K562 (cell line): ENCODE results near the gene UBE2V1. TPM values are rescaled to one million over a fixed set of nuclear protein-coding genes. Genes with fewer than 3 reads are reported as not detected.

Experiments used
- COPS2 ChIP-seq: fragments of 450-650 bp; conservative IDR thresholded peaks from 2 replicates; pipeline ENCODE4 v1.6.1; 2016; ENCODE audit warnings: mild to moderate bottlenecking, moderate library complexity
- CXXC5 ChIP-seq: fragments of 250-450 bp; sonication (Bioruptor Pico); IDR thresholded peaks from 2 replicates; pipeline ENCODE4 v1.8.0; 2022; ENCODE audit warnings: inconsistent platforms, mild to moderate bottlenecking, moderate library complexity
- GATA2 ChIP-seq: sonication (generic); formaldehyde crosslinking; IDR thresholded peaks from 2 replicates; pipeline ENCODE4 v1.4.0; 2020; ENCODE audit warnings: mild to moderate bottlenecking, missing genetic modification reagents
- GTF2B ChIP-seq: IDR thresholded peaks from 2 replicates; pipeline ENCODE4 v1.6.1; 2011; ENCODE audit not compliant: insufficient read length; ENCODE audit errors: extremely low read depth
- KLF10 ChIP-seq: fragments of 250-450 bp; sonication (Bioruptor Pico); IDR thresholded peaks from 2 replicates; pipeline ENCODE4 v1.6.1; 2021; ENCODE audit warnings: matching md5 sums
- LEF1 ChIP-seq: fragments of 450-650 bp; IDR thresholded peaks from 2 replicates; pipeline ENCODE4 v1.6.1; 2016; ENCODE audit warnings: mild to moderate bottlenecking
- NFIX ChIP-seq: fragments of 250-450 bp; sonication (Bioruptor Pico); IDR thresholded peaks from 2 replicates; pipeline ENCODE4 v1.4.0; 2020; ENCODE audit warnings: low read depth, mild to moderate bottlenecking, moderate library complexity
- PTBP1 ChIP-seq: fragments of 200-400 bp; formaldehyde crosslinking; IDR thresholded peaks from 2 replicates; pipeline ENCODE4 v1.6.1; 2017; ENCODE audit warnings: low read depth, low read length
- RBM22 ChIP-seq: fragments of 200-400 bp; formaldehyde crosslinking; IDR thresholded peaks from 2 replicates; pipeline ENCODE4 v1.6.1; 2018; ENCODE audit warnings: low read length, low read depth; ENCODE audit not compliant: poor library complexity, severe bottlenecking
- TRIM24 ChIP-seq, 2 experiments: fragments of 450-650 bp; IDR thresholded peaks; 2 replicates each; pipeline ENCODE4 v1.6.1; 2016
- ZBTB40 ChIP-seq, 2 experiments: fragments of 450-650 bp in 1 of 2; sonication (generic) in 1 of 2; formaldehyde crosslinking in 1 of 2; IDR thresholded peaks; 2 replicates each; pipeline versions ENCODE4 v1.7.1 to v1.9.0; 2016 to 2022; ENCODE audit warnings: inconsistent platforms in 1 of 2, mild to moderate bottlenecking in 1 of 2, missing genetic modification reagents in 1 of 2
- ZFP1 ChIP-seq: fragments of 450-650 bp; formaldehyde crosslinking; IDR thresholded peaks from 2 replicates; pipeline ENCODE4 v1.4.0; 2020; ENCODE audit warnings: mild to moderate bottlenecking, mixed read lengths
- polyA plus RNA-seq, 8 experiments: library from polyadenylated mRNA; depleted of rRNA in 4 of 8; stranded (reverse) in 5 of 8; unstranded in 3 of 8; fragments of >200 nt; fragmentation: Nextera tagmentation in 2 of 8; fragmentation: Illumina TruSeq in 1 of 8; extraction: Ambion mirVana in 2 of 8; extraction: Trizol in 1 of 8; gene quantifications; 2 replicates each; pipeline versions ENCODE4 v1.2.1 to v1.2.3, GENCODE V29; 2011 to 2014; ENCODE audit warnings: inconsistent platforms in 1 of 8, missing spikeins in 1 of 8
- total RNA-seq, 7 experiments: library from RNA; depleted of rRNA in 6 of 7; stranded (reverse); fragments of >200 nt in 6 of 7; fragmentation: Illumina TruSeq in 2 of 7; extraction: Trizol in 2 of 7; gene quantifications; 2 replicates each; pipeline versions ENCODE4 v1.2.1 to v1.2.3, GENCODE V29; 2011 to 2021; ENCODE audit warnings: low replicate concordance in 1 of 7
- TF ChIP-seq, protein P1 (sequence below), 2 experiments: fragments of 150-350 bp in 1 of 2; IDR thresholded peaks; 2 replicates each; pipeline ENCODE4 v1.6.1; 2012 to 2016; ENCODE audit warnings: low read depth in 2 of 2, low read length in 2 of 2, mild to moderate bottlenecking in 1 of 2, moderate library complexity in 1 of 2

UBE2V1 gene
- total and polyA plus RNA-seq, 9 of the 15 experiments (the other 6 are each of a cell fraction or from before 2014, with no cell fraction given) = 93.0 to 357 (median 119) TPM

DNA sequence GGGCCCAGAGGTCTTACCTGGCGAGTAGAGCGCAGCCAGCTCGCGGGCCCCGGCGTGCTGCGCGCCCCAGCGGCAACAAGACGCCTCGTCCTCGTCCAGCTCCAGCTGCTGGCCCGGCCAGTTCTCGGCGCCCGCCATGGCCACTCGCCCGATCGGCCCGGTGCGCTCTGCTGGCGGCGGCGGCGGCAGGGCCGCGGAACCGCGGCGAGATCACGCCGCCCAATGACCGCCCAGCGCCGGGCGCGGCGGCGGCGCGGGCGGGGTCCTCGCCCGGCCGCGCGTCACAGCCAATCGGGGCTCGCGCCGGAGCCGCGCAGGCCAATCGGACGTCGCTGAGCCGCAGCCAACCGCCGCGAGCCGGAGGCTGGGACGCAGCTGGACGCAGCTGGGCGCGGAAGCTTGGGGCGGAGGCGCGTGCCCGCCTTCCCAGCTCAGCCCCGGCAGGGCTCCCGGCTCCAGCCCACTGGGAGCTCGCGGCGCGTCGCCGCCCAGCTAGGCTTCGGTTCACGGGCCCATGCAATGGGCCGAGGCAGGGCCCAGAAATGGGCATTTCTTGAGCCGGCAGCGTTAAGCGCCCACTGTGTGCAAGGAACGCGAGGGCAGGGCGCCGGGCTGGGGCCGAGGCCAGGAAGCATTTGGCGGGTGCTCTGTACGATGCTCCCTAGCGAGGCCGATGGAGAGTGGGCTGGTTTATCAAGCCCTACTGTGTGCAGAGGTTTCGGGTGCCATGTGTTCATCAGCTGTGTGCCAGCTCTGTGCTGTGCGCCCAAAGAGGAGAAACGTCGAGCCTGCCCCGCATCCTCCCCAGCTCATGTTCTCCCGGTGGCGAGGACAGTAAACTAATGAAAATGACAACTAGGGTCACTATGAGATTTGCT is 40.8 kb upstream of the UBE2V1 start, which contains the start of gene PEDS1 (continued):
- TF ChIP-seq ZBTB40 (IDR thresholded peaks at IDR 0.05) (no peak), ZBTB40 (CRISPR knock-in tag; IDR thresholded peaks at IDR 0.05) (no peak), PTBP1 (no peak), NFIX (CRISPR knock-in tag) (no peak), CXXC5 (CRISPR knock-in tag) (peak; percentile 100), KLF10 (CRISPR knock-in tag) (no peak), GTF2B (no peak), RBM22 (no peak), GATA2 (no peak), COPS2 (no peak), ZFP1 (no peak), TRIM24 (IDR thresholded peaks at IDR 0.05) (no peak), LEF1 (no peak)
- TF ChIP-seq, protein P1, sequence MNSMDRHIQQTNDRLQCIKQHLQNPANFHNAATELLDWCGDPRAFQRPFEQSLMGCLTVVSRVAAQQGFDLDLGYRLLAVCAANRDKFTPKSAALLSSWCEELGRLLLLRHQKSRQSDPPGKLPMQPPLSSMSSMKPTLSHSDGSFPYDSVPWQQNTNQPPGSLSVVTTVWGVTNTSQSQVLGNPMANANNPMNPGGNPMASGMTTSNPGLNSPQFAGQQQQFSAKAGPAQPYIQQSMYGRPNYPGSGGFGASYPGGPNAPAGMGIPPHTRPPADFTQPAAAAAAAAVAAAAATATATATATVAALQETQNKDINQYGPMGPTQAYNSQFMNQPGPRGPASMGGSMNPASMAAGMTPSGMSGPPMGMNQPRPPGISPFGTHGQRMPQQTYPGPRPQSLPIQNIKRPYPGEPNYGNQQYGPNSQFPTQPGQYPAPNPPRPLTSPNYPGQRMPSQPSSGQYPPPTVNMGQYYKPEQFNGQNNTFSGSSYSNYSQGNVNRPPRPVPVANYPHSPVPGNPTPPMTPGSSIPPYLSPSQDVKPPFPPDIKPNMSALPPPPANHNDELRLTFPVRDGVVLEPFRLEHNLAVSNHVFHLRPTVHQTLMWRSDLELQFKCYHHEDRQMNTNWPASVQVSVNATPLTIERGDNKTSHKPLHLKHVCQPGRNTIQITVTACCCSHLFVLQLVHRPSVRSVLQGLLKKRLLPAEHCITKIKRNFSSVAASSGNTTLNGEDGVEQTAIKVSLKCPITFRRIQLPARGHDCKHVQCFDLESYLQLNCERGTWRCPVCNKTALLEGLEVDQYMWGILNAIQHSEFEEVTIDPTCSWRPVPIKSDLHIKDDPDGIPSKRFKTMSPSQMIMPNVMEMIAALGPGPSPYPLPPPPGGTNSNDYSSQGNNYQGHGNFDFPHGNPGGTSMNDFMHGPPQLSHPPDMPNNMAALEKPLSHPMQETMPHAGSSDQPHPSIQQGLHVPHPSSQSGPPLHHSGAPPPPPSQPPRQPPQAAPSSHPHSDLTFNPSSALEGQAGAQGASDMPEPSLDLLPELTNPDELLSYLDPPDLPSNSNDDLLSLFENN (IDR thresholded peaks at IDR 0.05; ENCODE audit: low read depth in 2 of 2, low read length in 2 of 2) = no peak
